DMS79 (cell line): ENCODE measurements around the gene THRSP.
A peak's percentile ranks its signal among the peaks of the same experiment; 100 is the strongest.
"Not testable (repeated sequence)": the region's sequence is repeated elsewhere in the genome, so short reads cannot be mapped to it uniquely, and the experiment has no call there.

Experiments used
- DNase-seq: peaks from one replicate; lab custom pipeline; 2025; lab: John Stamatoyannopoulos, UW

The THRSP gene

DNA sequence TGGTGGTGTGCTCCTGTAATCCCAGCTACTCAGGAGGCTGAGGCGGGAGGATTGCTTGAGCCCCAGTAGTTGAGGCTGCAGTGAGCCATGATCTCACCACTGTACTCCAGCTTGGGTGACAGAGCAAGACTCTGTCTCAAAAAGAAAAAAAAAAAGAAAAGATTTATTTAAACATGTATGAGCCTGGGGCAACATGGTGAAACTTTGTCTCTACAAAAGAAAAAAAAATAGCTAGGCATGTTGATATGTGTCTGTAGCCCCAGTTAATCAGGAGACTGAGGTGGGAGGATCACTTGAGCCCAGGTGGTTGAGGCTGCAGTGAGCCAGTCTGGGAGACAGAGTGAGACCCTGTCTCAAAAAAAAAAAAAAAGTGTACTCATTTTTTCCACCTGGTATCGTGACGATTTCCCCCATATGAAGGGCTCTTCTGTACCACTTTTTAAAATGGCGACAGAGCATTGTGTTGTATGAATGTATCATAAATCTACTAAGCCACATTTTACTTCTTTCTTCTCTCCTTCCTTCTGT is 24.2 kb upstream of the THRSP start:
- DNase-seq: peak; percentile 72

DNA sequence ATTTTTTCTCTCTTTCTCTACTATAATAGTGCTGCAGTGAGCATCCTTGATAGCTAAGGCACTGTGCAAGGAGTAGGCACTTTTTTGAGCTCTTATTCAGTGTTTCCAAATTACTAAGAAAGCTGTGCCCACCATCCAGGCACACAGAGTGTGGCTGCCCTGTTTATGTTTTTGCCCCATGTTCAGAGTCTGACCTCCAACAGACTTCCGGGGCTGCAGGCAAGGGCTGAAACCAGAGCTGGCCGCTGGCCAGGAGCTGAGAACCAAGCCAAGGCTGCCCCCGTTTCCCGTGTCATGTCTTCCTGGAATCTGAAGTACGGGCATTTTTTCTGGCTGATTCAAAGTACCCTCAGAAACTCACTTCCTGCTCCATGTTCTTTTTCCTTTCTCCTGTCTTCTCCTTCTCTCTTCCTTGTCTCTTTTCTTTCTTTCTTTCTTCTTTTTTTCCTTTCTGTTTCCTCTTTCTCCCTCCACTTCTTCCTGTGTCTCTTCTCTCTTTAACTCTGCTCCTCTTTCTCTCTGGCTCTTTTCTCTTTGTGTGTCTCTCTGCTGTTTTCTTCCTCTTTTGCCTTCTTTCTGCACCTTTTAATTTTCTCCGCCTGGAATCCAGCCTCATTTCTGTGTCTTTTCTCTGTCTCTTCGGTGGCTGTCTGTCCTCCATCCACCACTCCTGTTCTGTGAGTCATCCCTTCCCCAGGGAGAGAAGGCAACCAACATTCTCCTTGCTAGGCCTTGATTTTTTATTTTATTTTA is 23.6 kb upstream of the THRSP start:
- peak; percentile 82 for DNase-seq

DNA sequence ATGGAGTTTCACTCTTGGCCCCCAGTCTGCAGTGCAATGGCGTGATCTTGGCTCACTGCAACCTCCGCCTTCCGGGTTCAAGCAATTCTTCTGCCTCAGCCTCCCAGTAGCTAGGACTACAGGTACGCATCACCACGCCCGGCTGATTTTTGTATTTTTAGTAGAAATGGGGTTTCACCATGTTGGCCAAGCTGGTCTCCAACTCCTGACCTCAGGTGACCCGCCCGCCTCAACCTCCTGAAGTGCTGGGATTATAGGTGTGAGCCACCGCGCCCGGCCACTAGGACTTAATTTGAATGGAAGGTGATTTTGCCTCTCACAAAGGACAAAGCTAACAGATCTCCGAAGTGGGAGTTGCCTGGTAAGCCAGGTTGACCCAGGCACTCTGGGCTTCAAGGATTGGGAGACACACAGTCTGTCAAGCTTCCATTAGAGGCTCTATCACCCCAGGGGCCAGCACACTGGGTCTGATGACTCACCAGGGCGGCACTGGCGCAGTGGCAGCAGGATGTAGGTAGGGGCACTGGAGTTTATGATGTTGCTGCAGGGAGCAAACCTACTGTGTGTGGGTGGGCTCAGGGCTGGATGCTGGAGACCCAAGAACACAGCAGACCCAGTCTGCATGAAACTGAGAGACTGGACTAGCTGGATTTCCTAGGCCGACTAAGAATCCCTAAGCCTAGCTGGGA is 22.8 kb upstream of the THRSP start:
- no peak for DNase-seq

DNA sequence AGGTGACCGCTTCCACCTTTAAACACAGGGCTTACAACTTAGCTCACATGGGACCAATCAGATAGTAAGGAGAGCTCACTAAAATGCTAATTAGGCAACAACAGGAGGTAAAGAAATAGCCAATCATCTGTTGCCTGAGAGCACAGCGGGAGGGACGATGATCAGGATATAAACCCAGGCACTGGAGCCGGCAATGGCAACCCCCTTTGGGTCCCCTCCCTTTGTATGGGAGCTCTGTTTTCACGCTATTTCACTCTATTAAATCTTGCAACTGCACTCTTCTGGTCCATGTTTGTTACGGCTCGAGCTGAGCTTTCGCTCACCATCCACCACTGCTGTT is 22.3 kb upstream of the THRSP start:
- DNase-seq: not testable (repeated sequence)

DNA sequence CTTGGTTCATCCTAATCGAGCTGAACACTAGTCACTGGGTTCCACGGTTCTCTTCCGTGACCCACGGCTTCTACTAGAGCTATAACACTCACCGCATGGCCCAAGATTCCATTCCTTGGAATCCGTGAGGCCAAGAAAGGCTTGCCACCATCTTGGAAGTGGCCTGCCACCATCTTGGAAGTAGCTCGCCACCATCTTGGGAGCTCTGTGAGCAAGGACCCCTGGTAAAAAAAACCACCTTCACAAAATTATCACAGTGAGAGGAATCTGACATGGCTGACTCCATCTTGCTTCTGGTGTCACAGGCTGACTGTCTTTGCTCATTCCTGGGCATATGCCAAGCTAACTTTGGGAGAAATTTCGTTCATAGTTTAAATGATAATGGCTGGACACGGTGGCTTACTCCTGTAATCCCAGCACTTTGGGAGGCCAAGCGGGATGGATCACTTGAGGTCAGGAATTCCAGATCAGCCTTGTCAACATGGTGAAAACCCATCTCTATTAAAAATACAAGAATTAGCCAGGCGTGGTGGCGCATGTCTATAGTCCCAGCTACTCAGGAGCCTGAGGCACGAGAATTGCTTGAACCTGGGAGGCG is 21.7 kb upstream of the THRSP start:
- no peak for DNase-seq

DNA sequence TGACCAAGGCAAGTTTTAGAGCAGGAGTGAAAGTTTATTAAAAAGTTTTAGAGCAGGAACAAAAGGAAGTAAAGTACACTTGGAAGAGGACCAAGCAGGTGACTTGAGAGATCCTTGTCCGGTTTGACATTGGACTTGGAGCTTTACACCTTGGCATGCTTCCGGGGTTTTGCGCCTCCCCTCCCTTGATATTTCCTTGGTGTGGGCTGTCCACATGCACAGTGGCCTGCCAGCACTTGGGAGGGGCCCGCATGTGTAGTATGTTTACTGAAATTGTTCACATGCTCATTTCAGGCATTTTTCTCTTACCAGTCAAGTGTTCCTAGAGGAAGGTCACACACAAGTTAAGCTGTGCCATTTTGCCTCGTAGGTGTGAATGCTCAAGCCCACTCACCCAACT is 19.0 kb upstream of the THRSP start:
- no peak for DNase-seq

DNA sequence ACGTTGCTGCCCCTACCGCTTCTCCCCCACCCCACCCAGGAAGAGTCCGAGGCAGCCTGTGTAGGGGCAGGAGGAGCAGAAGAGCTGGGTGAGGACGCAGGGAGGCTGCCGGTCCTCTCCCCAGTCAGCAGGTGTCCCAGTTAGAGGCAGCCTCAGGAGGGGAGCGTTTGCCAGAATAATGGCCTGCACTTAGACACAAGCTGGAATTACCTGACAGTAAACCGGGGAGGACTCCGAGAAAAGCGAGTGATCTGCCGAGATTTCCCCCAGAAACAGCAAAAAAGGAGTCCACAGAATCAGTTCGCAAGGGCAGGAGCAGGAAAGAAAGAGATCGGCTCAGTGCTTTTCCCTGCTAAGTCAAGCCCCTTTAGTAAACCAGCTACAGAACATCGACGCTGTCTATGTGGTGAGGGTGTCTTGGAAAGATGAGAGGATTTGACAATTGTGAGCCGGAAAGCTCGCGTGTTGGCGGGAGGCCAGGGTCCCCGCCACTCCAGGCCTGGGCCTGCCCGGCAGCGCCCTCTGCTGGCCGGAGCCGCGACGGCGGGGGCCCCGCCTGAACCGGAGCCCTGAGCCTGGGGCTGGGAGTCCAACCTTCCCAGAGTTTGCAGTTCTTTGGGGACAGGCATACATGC is 17.7 kb upstream of the THRSP start:
- peak; percentile 67 for DNase-seq

DNA sequence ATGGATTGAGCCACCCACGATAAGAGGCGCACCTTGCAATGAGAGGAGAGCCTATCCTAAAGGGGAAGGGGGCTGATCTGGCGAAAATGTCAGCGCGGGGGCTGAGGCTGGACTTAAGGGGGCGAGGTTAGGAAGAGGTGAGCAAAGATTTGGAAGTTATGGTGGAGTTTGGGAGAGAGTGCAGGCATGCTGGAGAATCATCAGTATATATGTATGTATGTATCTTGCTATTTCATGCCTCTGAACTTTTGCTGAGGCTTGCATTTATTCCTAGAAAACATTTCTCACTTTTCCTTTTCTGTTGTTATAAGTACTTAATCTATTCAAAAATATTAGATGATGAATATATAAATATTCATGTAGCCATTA is 17.2 kb upstream of the THRSP start:
- no peak for DNase-seq

DNA sequence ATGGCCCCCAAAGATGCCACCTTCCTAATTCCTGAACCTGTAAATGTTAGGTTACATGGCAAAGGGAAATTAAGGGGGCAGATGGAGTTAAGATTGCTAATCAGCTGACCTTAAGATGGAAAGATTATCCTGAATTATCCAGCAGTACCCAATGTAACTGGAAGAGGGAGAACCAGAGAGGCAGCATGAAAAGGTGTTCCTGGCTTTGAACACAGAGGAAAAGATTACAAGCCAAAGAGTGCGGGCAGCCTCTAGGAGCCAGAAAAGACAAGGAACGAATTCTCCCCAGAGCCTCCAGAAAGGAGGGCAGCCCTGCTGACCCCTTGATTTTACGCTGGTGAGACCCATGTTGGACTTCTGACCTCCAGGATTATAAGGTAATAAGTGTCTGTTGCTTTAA is 15.1 kb upstream of the THRSP start:
- no peak for DNase-seq

DNA sequence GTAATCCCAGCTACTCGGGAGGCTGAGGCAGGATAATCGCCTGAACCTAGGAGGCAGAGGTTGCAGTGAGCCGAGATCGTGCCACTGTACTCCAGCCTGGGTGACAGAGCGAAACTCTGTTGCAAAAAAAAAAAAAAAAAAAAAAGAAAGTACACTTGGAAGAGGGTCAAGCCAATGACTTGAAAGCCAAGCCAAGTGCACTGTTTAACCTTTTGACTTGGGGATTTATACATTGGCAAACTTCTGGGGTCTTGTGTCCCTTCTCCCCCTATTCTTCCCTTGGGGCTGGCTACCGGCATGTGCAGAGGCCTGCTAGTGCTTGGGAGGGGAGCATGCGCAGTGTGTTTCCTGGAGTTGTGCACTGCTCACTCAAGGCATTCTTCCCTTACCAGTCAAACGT is 14.3 kb upstream of the THRSP start:
- DNase-seq: no peak

DNA sequence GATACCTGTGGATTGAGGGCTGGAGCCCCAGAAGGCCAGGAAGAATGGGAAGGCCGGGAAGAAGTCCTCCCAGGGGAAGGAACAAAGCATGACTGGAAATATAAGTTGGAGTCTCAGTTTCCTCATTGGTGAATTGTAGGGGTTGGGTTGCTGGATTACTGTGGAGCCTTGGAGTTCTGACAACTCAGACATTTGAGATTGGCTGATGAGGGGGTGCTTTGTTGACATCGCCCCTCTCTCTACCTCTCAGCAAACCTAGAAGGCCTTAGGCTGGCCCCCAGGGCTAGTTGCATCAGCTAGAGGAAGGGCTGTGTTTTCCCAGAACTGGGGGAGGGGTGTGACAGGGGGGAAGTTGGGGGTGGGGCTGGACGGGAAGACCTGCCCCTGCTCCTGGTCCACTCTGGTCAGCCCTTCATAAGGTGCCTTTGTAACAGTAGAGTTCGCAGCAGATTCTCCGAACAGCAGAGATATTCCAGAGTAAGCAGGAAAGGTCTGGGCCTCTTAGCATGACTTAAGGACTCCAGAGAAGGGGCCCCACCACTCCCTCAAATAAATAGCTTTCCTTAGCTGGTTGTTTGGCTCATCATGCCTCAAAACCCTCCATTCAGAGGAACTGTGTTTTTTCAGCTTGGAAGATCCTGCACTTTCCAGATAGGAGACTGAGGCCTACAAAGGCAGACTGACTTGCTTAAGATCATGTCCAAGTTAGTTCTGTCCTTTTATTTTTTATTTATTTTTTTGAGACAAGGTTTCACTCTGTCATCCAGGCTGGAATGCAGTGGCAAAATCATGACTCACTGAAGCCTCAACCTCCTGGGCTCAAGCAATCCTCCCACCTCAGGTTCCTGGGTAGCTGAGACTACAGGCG is 12.5 kb upstream of the THRSP start:
- DNase-seq: no peak

DNA sequence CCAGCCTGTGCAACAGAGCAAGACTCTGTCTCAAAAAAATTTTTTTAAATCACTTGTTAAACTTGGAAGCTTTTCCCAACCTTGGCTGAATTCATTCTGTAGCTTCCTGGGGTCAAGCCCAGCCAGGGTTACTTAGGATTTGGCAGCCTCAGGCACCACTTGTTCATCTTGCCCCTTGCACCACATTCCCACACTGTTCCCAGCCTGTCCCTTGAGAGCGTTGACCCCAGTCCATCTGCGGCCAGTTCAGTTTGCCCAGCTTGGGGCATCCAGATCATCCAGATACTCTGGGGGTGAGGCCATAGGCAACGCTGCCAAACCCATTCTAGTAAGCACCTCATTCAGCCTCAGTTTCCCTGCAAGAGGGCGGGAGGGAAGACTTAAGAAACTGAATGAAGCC is 8.7 kb upstream of the THRSP start:
- no peak for DNase-seq

DNA sequence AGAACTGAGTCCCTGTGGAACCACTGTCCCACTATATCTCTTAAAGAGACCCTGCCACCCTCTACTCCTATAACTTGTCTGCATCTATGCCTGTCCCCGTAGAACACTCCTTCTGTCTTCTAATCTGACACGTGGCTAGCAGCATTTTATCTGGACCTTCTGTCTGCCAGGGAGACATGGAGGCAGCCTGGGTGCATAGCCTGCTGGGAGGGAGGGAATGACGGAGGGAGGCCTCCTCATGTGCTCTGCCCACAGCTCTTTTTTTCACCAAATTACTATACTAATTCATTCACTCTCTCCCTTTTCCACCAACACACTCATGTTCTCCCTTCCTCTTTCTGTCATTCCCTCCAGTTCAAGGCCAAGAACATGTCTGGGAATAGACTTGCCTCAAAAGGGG is 7.6 kb upstream of the THRSP start:
- DNase-seq: no peak

DNA sequence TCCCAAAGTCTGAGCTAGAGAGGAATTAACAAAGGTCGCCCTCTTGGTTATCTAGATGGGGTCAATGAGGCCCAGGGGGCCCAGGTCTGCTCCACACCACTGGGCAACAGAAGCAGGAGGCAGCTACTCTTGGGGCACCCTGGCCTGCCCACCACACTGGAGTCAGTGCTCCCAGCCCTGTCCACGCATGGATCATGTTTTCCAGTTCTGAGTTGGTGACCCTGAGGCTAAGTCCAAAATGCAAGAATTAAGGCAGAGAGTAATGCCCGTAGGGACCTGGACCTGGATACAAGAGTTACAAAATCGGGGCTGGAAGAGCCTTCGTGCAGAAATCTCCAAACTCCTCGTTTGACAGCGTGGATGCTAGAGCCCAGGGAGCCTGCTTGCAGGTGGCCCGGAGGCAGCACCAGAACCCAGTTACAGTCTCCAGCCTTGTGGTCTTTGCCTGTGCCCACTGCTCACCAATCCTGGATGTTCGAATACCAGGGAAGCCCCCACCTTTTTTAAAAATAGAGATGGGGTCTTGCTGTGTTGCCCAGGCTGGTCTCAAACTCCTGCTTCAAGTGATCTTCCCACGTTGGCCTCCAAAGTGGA is 6.1 kb upstream of the THRSP start:
- DNase-seq: no peak

DNA sequence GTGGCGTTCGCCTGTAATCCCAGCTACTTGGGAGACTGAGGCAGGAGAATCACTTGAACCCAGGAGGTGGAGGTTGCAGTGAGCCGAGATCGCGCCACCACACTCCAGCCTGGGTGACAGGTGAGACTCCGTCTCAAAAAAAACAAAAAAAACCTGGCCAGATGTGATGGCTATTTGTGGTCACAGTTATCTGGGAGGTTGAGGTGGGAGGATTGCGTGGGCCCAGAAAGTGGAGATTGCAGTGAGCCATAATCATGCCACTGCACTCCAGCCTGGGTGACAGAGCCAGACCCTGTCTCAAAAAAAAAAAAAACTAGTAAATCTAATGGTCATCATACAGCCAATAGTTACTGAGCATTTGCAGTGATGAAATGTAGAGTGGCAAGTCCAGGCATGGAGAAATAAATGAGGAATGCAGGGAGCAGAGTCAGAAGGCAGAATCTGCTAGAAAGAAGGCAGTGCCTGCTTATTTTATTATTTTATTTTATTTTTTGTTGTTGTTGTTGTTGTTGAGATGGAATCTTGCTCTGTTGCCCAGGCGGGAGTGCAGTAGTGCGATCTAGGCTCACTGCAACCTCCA is 3.8 kb upstream of the THRSP start:
- DNase-seq: not testable (repeated sequence)

DNA sequence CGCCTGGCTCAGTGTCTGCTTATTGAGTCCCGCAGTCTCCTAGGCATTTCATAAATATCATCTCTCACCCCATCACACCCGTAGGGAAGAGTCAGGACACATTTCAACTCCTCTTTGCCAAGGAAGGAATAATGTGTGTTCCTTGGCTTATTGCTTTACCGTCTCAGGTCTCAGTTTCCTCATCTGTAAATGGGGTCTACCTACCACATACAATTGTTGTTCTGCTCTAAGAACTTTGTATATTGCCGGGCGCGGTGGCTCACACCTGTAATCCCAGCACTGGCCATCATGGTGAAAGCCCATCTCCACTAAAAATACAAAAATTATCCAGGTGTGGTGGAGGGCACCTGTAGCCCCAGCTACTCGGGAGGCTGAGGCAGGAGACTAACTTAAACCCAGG is 3.1 kb upstream of the THRSP start:
- no peak for DNase-seq

DNA sequence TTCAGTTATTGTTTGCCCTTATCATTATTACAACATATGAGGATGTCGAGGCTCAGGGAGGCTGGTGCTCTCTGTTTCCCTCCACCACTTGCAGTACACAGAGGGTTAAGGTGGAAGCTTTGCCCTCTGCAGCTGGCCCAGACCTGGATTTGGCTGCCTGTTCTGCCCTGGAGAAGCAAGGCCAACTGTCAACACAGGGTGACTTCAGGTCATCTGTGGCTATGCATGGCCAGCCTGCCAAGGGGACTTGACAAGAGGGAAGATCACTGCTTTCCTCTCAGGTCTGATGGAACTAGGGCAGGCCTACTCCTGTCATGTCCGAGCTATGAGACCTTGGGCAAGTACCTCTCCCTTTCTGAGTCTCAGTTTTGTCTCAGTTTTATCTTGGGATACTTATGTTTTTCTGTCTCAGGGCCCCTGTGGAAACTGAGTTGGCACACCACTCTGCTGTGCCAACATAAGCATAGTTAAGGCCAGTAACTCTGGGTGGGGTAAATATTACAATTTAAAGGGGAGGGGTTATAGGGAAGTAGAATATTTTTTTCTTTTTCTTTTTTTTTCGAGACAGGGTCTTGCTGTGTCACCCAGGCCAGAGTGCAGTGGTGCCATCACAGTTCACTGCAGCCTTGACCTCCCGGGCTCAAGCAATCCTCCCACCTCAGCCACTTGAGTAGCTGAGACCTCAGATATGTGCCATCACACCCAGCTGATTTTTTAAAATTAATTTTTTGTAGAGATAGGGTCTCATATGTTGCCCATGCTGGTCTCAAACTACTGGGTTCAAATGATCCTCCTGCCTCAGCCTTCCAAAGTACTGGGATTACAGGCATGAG is 2.4 kb upstream of the THRSP start:
- DNase-seq: no peak

DNA sequence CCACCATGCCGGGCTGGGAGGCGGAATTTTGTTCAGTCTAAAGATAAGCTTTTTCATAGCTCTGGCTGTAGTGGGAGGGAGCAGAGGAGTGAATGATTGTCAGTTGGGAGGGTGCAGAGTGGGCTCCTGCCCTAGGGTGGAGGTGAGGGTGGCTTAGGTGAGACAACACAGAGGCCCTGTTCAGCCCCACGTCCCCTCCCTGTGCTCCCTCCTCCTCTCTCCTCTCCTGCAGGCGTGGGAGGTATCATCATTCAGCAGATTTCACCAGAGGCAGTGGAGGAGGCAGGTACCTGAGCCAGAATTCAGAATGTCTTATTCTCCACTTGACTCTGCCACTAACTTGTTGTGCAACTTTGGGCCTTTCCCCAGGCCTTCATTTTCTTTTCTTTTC is 1.7 kb upstream of the THRSP start:
- no peak for DNase-seq

DNA sequence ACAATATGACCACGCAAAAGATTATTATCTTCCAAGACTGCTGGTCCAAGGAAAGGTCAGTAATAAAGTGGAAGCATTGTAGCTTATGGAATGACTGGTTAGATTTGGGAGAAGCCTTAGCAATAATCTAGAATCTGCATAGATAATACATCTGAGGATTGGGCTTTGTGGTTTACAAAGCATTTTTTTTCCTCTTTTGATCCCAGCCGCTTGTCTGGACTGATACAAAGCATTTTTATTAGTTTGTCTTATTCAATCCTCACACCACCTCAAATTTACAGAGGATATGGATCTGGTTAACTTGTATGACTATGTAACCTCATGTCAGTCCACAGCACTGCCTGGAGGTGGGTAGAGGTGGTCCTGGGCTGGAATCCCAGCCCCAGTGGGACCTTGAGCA is 990 bp upstream of the THRSP start:
- DNase-seq: no peak

DNA sequence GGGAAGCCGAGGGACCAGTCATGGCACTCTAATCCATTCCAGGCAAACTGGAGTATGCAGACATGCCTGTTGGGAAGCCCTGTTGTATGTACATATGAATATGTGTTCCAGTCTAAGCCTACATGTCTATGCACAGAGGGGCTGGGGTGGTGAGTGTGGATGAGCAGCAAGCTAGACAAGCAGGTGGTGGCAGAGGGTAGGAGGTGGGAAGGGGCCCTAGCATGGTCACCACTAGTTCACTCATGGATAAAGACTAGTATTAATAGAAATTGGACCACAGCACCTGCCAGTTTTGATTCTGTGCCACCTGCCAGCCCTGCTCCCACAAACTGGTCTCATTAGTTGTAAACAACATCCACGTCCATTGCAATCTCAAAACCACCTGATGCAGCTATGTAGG is 1.5 kb downstream of the THRSP start:
- DNase-seq: no peak
